IMR-90 (cell line): ENCODE data around the gene SESN3. TPM values are rescaled to one million over a fixed set of nuclear protein-coding genes. Genes with fewer than 3 reads are reported as not detected.

ENCODE experiments used
- ATAC-seq: fragments of 200-7000 bp; cut with Tn5 transposase; 2 replicates; pipeline ENCODE4 v1.9.1; 2020; ENCODE audit warnings: low read depth, mild to moderate bottlenecking, moderate library complexity
- BruUV-seq: library from RNA; stranded (reverse); fragments of 400-500 nt; replicated peaks from 2 replicates; lab custom pipeline; 2021; lab: Mats Ljungman, UMichigan
- CTCF ChIA-PET: fragments of 300-600 bp; formaldehyde crosslinking; extraction: SDS; loops from one replicate; lab custom pipeline; 2021; ENCODE audit warnings: antibody characterized with exemption; lab: Yijun Ruan, JAX
- POLR2A ChIA-PET: fragments of 300-600 bp; sonication (Branson Sonifier 250); formaldehyde crosslinking; loops from one replicate; lab custom pipeline; 2022; ENCODE audit warnings: antibody characterized with exemption; ENCODE audit not compliant: unreplicated experiment; lab: Charles Lee
- DNase-seq: peaks from one replicate; pipeline ENCODE4 v3.0.0; 2013
- H2AFZ ChIP-seq: replicated peaks from 2 replicates; pipeline ENCODE3; 2013; ENCODE audit warnings: low read length, mild to moderate bottlenecking; ENCODE audit not compliant: poor library complexity
- H2AK5ac ChIP-seq: 2 replicates; pipeline ENCODE4 v1.6.1; 2013; ENCODE audit warnings: low read depth, low read length, inconsistent platforms
- H2AK9ac ChIP-seq: replicated peaks from 2 replicates; pipeline ENCODE3; 2013; ENCODE audit warnings: mild to moderate bottlenecking, low read depth, low read length, moderate library complexity; ENCODE audit not compliant: poor library complexity
- H2BK120ac ChIP-seq: 2 replicates; pipeline ENCODE4 v1.6.1; 2013; ENCODE audit warnings: low read depth, low read length, inconsistent platforms
- H2BK15ac ChIP-seq: 3 replicates; pipeline ENCODE4 v1.6.1; 2013; ENCODE audit warnings: low read depth, low read length, inconsistent platforms
- H2BK20ac ChIP-seq: 2 replicates; pipeline ENCODE4 v1.6.1; 2013; ENCODE audit warnings: low read depth, mild to moderate bottlenecking, inconsistent platforms, low read length, moderate library complexity
- H2BK5ac ChIP-seq: 2 replicates; pipeline ENCODE4 v1.6.1; 2013; ENCODE audit warnings: mild to moderate bottlenecking, low read depth, low read length, inconsistent platforms; ENCODE audit not compliant: poor library complexity, severe bottlenecking
- H3K14ac ChIP-seq: replicated peaks from 2 replicates; pipeline ENCODE4 v1.6.1; 2013; ENCODE audit warnings: low read depth, low read length, inconsistent platforms
- H3K18ac ChIP-seq: 2 replicates; pipeline ENCODE4 v1.6.1; 2013; ENCODE audit warnings: low read depth, low read length, control low read depth
- H3K23ac ChIP-seq: 2 replicates; pipeline ENCODE4 v1.6.1; 2013; ENCODE audit warnings: low read depth, low read length, inconsistent platforms
- H3K27ac ChIP-seq: 2 replicates; pipeline ENCODE4 v1.5.1; 2013; ENCODE audit warnings: mild to moderate bottlenecking, control low read depth, low read length; ENCODE audit not compliant: insufficient read depth
- H3K27me3 ChIP-seq: 2 replicates; pipeline ENCODE4 v1.6.1; 2013; ENCODE audit warnings: low read length; ENCODE audit not compliant: control insufficient read depth, insufficient read depth
- H3K36me3 ChIP-seq: 2 replicates; pipeline ENCODE4 v1.6.1; 2013; ENCODE audit warnings: low read length, mixed read lengths; ENCODE audit not compliant: control insufficient read depth, insufficient read depth
- H3K4ac ChIP-seq: 2 replicates; pipeline ENCODE4 v1.6.1; 2013; ENCODE audit warnings: low read depth, low read length, inconsistent platforms
- H3K4me1 ChIP-seq: 2 replicates; pipeline ENCODE4 v1.6.1; 2013; ENCODE audit warnings: low read length, mixed read lengths; ENCODE audit not compliant: control insufficient read depth, insufficient read depth
- H3K4me2 ChIP-seq: 2 replicates; pipeline ENCODE4 v1.6.1; 2013; ENCODE audit warnings: low read depth, mild to moderate bottlenecking, control low read depth, low read length, moderate library complexity
- H3K4me3 ChIP-seq: 2 replicates; pipeline ENCODE4 v1.5.1; 2013; ENCODE audit warnings: low read depth, mild to moderate bottlenecking, control low read depth, low read length, moderate library complexity; ENCODE audit not compliant: insufficient read depth
- H3K56ac ChIP-seq: 2 replicates; pipeline ENCODE4 v1.6.1; 2013; ENCODE audit warnings: low read length, inconsistent platforms; ENCODE audit not compliant: insufficient read depth; ENCODE audit errors: extremely low read depth
- H3K79me1 ChIP-seq, 2 experiments: 2 replicates each; pipeline ENCODE4 v1.6.1; 2013; ENCODE audit warnings: low read length in 2 of 2, inconsistent platforms in 1 of 2, low read depth in 1 of 2
- H3K9ac ChIP-seq: 2 replicates; pipeline ENCODE4 v1.6.1; 2013; ENCODE audit warnings: low read depth, low read length, control low read depth
- H3K9me1 ChIP-seq: 2 replicates; pipeline ENCODE4 v1.6.1; 2013; ENCODE audit warnings: low read length, inconsistent platforms; ENCODE audit not compliant: insufficient read depth
- H3K9me3 ChIP-seq: 2 replicates; pipeline ENCODE4 v1.6.1; 2013; ENCODE audit warnings: low read length; ENCODE audit not compliant: control insufficient read depth, insufficient read depth
- H4K20me1 ChIP-seq: 2 replicates; pipeline ENCODE4 v1.6.1; 2013; ENCODE audit warnings: low read length, inconsistent platforms; ENCODE audit not compliant: insufficient read depth
- H4K5ac ChIP-seq: 2 replicates; pipeline ENCODE4 v1.6.1; 2013; ENCODE audit warnings: mild to moderate bottlenecking, low read depth, low read length, control low read depth
- H4K8ac ChIP-seq, 2 experiments: 2 replicates each; pipeline ENCODE4 v1.6.1; 2013; ENCODE audit warnings: low read depth in 2 of 2, low read length in 2 of 2, control low read depth in 1 of 2, inconsistent platforms in 1 of 2
- H4K91ac ChIP-seq: 2 replicates; pipeline ENCODE4 v1.6.1; 2013; ENCODE audit warnings: low read depth, low read length, inconsistent platforms; ENCODE audit not compliant: insufficient read depth
- CTCF ChIP-seq: conservative IDR thresholded peaks from 2 replicates; pipeline ENCODE4 v1.5.1; 2012; ENCODE audit warnings: mild to moderate bottlenecking, low read depth, low read length, improper control_type of control experiment
- MAFK ChIP-seq: IDR thresholded peaks from 2 replicates; pipeline ENCODE4 v1.6.1; 2012; ENCODE audit warnings: low read depth, low read length, improper control_type of control experiment
- WGBS, 2 experiments: methylation state at CpG; one replicate each; pipeline versions ENCODE4 v1.1.5 to v1.1.7; 2013; ENCODE audit warnings: missing lambda C conversion rate in 2 of 2; ENCODE audit not compliant: insufficient read length in 1 of 2; ENCODE audit errors: extremely low coverage in 2 of 2; 5-methylcytosine and 5-hydroxymethylcytosine counted together
- dilution Hi-C: fragments of 300-500 bp; cut with HindIII; formaldehyde crosslinking; loops from one replicate; pipeline ENCODE4 v1.14.3; 2018; ENCODE audit warnings: low sequenced_read_pairs; ENCODE audit not compliant: unreplicated experiment
- in situ Hi-C: fragments of 300-500 bp; cut with MboI; formaldehyde crosslinking; loops from 3 replicates; pipeline ENCODE4 v1.14.3; 2019; ENCODE audit warnings: low sequenced_read_pairs, inconsistent platforms, mixed read lengths
- intact Hi-C: fragments of 100-400 bp; cut with micrococcal nuclease; formaldehyde crosslinking; loops from 2 replicates; pipeline ENCODE4 v1.10.0; 2022
- polyA plus RNA-seq, 3 experiments: library from polyadenylated mRNA; depleted of rRNA; stranded (reverse); fragments of >200 nt; gene quantifications; 2 replicates each; pipeline ENCODE4 v1.2.3, GENCODE V29; 2012; ENCODE audit warnings: low replicate concordance in 1 of 3
- total RNA-seq: library from RNA; depleted of rRNA; stranded (reverse); fragments of >200 nt; gene quantifications from 2 replicates; pipeline ENCODE4 v1.2.3, GENCODE V29; 2012

The SESN3 gene
- total and polyA plus RNA-seq, 2 of the 4 experiments (the other 2 are of a cell fraction) = 2.0 to 7.7 TPM

- in situ Hi-C loops (no loop called here), intact Hi-C loops (loop anchor here (10.0 kb wide), 1 partner anchor 164 kb away; the partner anchor contains the start of genes CWC15 and KDM4D), dilution Hi-C loops (no loop called here)
- peaks cover 2% of the 10 kb centered on the region; the same call in 1 of the 2 replicates for H3K9me1 ChIP-seq
- ChIA-PET POLR2A (no interaction called here), CTCF (no interaction called here)
- no peak overlapping the region for H2BK120ac ChIP-seq
- H3K36me3 ChIP-seq = no peaks in the 10 kb centered on the region
- DNase-seq (no peak), ATAC-seq (peak; percentile 38; the same call in 1 of the 2 replicates)
- BruUV-seq = no TSS peak
- WGBS, 2 experiments = no CpG with 5 or more reads among the region's 2 CpGs
- H3K9me3 ChIP-seq = no peaks in the 10 kb centered on the region
- no peak overlapping the region for H2AK9ac ChIP-seq
- H3K27ac ChIP-seq = no peak overlapping the region
- H3K4me3 ChIP-seq = no peak overlapping the region
- H2AK5ac ChIP-seq = no peak overlapping the region
- no peak overlapping the region for H3K23ac ChIP-seq
- no peak overlapping the region for H2BK15ac ChIP-seq
- H3K14ac ChIP-seq = no peak overlapping the region
- H3K4me1 ChIP-seq = peaks cover 4% of the 10 kb centered on the region
- no peak overlapping the region for H2AFZ ChIP-seq
- no peaks in the 10 kb centered on the region for H4K20me1 ChIP-seq
- no peak overlapping the region for H3K4me2 ChIP-seq
- no peak overlapping the region for H2BK5ac ChIP-seq
- H4K5ac ChIP-seq = no peak overlapping the region
- H2BK20ac ChIP-seq = no peak overlapping the region
- H3K9ac ChIP-seq = no peak overlapping the region
- no peaks in the 10 kb centered on the region for H3K79me1 ChIP-seq
- H4K91ac ChIP-seq = no peak overlapping the region
- no peaks in the 10 kb centered on the region; the same call in 1 of the 2 replicates for H3K27me3 ChIP-seq
- H4K8ac ChIP-seq = no peak overlapping the region
- TF ChIP-seq MAFK = no peak
- 0 out of 2 replicates have a peak, but pooled peaks have one; percentile 23 for TF ChIP-seq CTCF
- H3K56ac ChIP-seq = no peak overlapping the region
- no peak overlapping the region for H3K18ac ChIP-seq
- no peak overlapping the region for H3K4ac ChIP-seq
Observed at GRCh38 chr11:95138448-95138847, 92.6 kb downstream of the SESN3 start.
